Measurements from ENCODE around the gene IGFALS. TPM values are rescaled to one million over a fixed set of nuclear protein-coding genes. Genes with fewer than 3 reads are reported as not detected.
A peak's percentile ranks its signal among the peaks of the same experiment; 100 is the strongest.

The IGFALS gene
- total and polyA plus RNA-seq, 7 donors: 0.12 to 0.38 (median 0.18) TPM; not detected in 3

- no peak for TF ChIP-seq CTCF (IDR thresholded peaks at IDR 0.05)
- Histone ChIP-seq H3K27ac (no peak overlapping the region), H3K36me3 (ENCODE audit: insufficient read depth in 1 of 2, low read depth in 1 of 2) (peaks cover 0 to 36% of the 10 kb centered on the region in 2 donors), H3K9me3 (no peaks in the 10 kb centered on the region), H3K27me3 (ENCODE audit: insufficient read depth in 3 of 3, low read length in 2 of 3) (no peaks in the 10 kb centered on the region), H3K4me1 (no peaks in the 10 kb centered on the region), H3K4me3 (no peak overlapping the region)
- DNase-seq (no peak), ATAC-seq (peak in 2 of 4 donors; percentile 10 to 27)
- WGBS, 3 donors: 89 to 92% (median 89%) methylated on average over 28 to 30 of the region's 30 CpGs
- intact Hi-C loops (cut with DNase I): no loop called here
Observed at GRCh38 chr16:1740781-1741490, 52.6 kb downstream of the IGFALS start.

Other genes starting within 250 kb of the IGFALS start
- 1 to 10 TPM; 3.0 to 5.0 (median 4.2) TPM for gene IFT140, start 181.6 kb downstream of the IGFALS start, total RNA-seq
- 1 to 10 TPM; 2.6 to 3.9 (median 3.0) TPM for gene IFT140, start 181.6 kb downstream of the IGFALS start, polyA plus RNA-seq
- 10 to 100 TPM in 2 of 4 donors, 1 to 10 TPM in 2; 7.6 to 13.1 (median 10.5) TPM for gene CRAMP1, start 181.3 kb downstream of the IGFALS start, total RNA-seq
- gene CRAMP1, start 181.3 kb downstream of the IGFALS start, polyA plus RNA-seq: 1 to 10 TPM; 3.3 to 8.6 (median 3.8) TPM
- 10 to 100 TPM; 21.4 to 30.6 (median 25.1) TPM for gene JPT2, start 115.4 kb downstream of the IGFALS start, total RNA-seq
- gene JPT2, start 115.4 kb downstream of the IGFALS start, polyA plus RNA-seq: 10 to 100 TPM; 14.4 to 27.7 (median 14.6) TPM
- gene MAPK8IP3, start 87.5 kb downstream of the IGFALS start, total RNA-seq: 10 to 100 TPM; 22.6 to 31.6 (median 24.9) TPM
- 10 to 100 TPM; 11.7 to 17.0 (median 13.4) TPM for gene MAPK8IP3, start 87.5 kb downstream of the IGFALS start, polyA plus RNA-seq
- gene NME3, start 22.2 kb downstream of the IGFALS start, total RNA-seq: 10 to 100 TPM in 3 of 4 donors, 1 to 10 TPM in 1; 9.9 to 23.8 (median 13.8) TPM
- gene NME3, start 22.2 kb downstream of the IGFALS start, polyA plus RNA-seq: 10 to 100 TPM; 18.8 to 27.1 (median 22.4) TPM
- 10 to 100 TPM in 1 of 4 donors, 1 to 10 TPM in 3; 4.3 to 11.3 (median 5.9) TPM for gene EME2, start 20.9 kb downstream of the IGFALS start, total RNA-seq
- 1 to 10 TPM; 2.6 to 5.2 (median 4.5) TPM for gene EME2, start 20.9 kb downstream of the IGFALS start, polyA plus RNA-seq
- 10 to 100 TPM; 56.3 to 75.1 (median 71.4) TPM for gene MRPS34, start 20.6 kb downstream of the IGFALS start, total RNA-seq
- 100 to 1,000 TPM in 2 of 3 donors, 10 to 100 TPM in 1; 85.6 to 172 (median 138) TPM for gene MRPS34, start 20.6 kb downstream of the IGFALS start, polyA plus RNA-seq
- gene SPSB3, start 11.1 kb downstream of the IGFALS start, total RNA-seq: 10 to 100 TPM; 38.4 to 59.5 (median 49.9) TPM
- 100 to 1,000 TPM in 1 of 3 donors, 10 to 100 TPM in 2; 26.3 to 108 (median 78.1) TPM for gene SPSB3, start 11.1 kb downstream of the IGFALS start, polyA plus RNA-seq
- 10 to 100 TPM; 34.7 to 44.7 (median 38.5) TPM for gene NUBP2, start 10.7 kb downstream of the IGFALS start, total RNA-seq
- gene NUBP2, start 10.7 kb downstream of the IGFALS start, polyA plus RNA-seq: 10 to 100 TPM; 61.9 to 96.0 (median 76.1) TPM
- 100 to 1,000 TPM; 123 to 167 (median 157) TPM for gene HAGH, start 33.1 kb upstream of the IGFALS start, total RNA-seq
- gene HAGH, start 33.1 kb upstream of the IGFALS start, polyA plus RNA-seq: 100 to 1,000 TPM; 112 to 277 (median 186) TPM
- gene FAHD1, start 33.5 kb upstream of the IGFALS start, total RNA-seq: 10 to 100 TPM; 23.2 to 28.1 (median 24.1) TPM
- 10 to 100 TPM; 27.0 to 63.8 (median 30.2) TPM for gene FAHD1, start 33.5 kb upstream of the IGFALS start, polyA plus RNA-seq
- not detected for gene MEIOB, start 78.5 kb upstream of the IGFALS start, total RNA-seq
- gene MEIOB, start 78.5 kb upstream of the IGFALS start, polyA plus RNA-seq: not detected
- not detected for gene HS3ST6, start 124.7 kb upstream of the IGFALS start, total RNA-seq
- gene HS3ST6, start 124.7 kb upstream of the IGFALS start, polyA plus RNA-seq: not detected
- 10 to 100 TPM; 44.2 to 65.3 (median 53.2) TPM for gene MSRB1, start 149.5 kb upstream of the IGFALS start, total RNA-seq
- 10 to 100 TPM; 50.4 to 83.4 (median 76.1) TPM for gene MSRB1, start 149.5 kb upstream of the IGFALS start, polyA plus RNA-seq
- 100 to 1,000 TPM; 205 to 296 (median 233) TPM for gene RPL3L, start 161.0 kb upstream of the IGFALS start, total RNA-seq
- gene RPL3L, start 161.0 kb upstream of the IGFALS start, polyA plus RNA-seq: 100 to 1,000 TPM; 116 to 315 (median 188) TPM
- 100 to 1,000 TPM; 350 to 465 (median 373) TPM for gene NDUFB10, start 165.8 kb upstream of the IGFALS start, total RNA-seq
- gene NDUFB10, start 165.8 kb upstream of the IGFALS start, polyA plus RNA-seq: 100 to 1,000 TPM; 753 to 870 (median 797) TPM
- gene RPS2, start 171.1 kb upstream of the IGFALS start, total RNA-seq: 1,000 to 10,000 TPM; 1,044 to 1,902 (median 1,426) TPM
- 1,000 to 10,000 TPM; 2,097 to 3,940 (median 2,652) TPM for gene RPS2, start 171.1 kb upstream of the IGFALS start, polyA plus RNA-seq
- gene RNF151, start 173.2 kb upstream of the IGFALS start, total RNA-seq: not detected
- gene RNF151, start 173.2 kb upstream of the IGFALS start, polyA plus RNA-seq: not detected
- 10 to 100 TPM; 31.5 to 41.8 (median 40.7) TPM for gene TBL3, start 178.3 kb upstream of the IGFALS start, total RNA-seq
- 10 to 100 TPM; 51.6 to 78.0 (median 55.8) TPM for gene TBL3, start 178.3 kb upstream of the IGFALS start, polyA plus RNA-seq
- gene NOXO1, start 187.8 kb upstream of the IGFALS start, total RNA-seq: under 1 TPM in 1 of 4 donors, not detected in 3; 0.20 TPM
- under 1 TPM; 0.27 to 0.77 (median 0.39) TPM for gene NOXO1, start 187.8 kb upstream of the IGFALS start, polyA plus RNA-seq
- 10 to 100 TPM; 18.9 to 34.2 (median 28.4) TPM for gene GFER, start 190.5 kb upstream of the IGFALS start, total RNA-seq
- 10 to 100 TPM; 40.0 to 53.2 (median 43.5) TPM for gene GFER, start 190.5 kb upstream of the IGFALS start, polyA plus RNA-seq
- gene SYNGR3, start 196.3 kb upstream of the IGFALS start, total RNA-seq: under 1 TPM in 3 of 4 donors, not detected in 1; 0.24 to 0.52 (median 0.25) TPM
- under 1 TPM; 0.24 to 0.85 (median 0.25) TPM for gene SYNGR3, start 196.3 kb upstream of the IGFALS start, polyA plus RNA-seq
- 10 to 100 TPM; 27.4 to 46.6 (median 44.8) TPM for gene ZNF598, start 216.1 kb upstream of the IGFALS start, total RNA-seq
- 10 to 100 TPM; 35.6 to 58.8 (median 51.9) TPM for gene ZNF598, start 216.1 kb upstream of the IGFALS start, polyA plus RNA-seq
- under 1 TPM in 1 of 4 donors, not detected in 3; 0.66 TPM for gene NPW, start 226.1 kb upstream of the IGFALS start, total RNA-seq
- under 1 TPM in 2 of 3 donors, not detected in 1; 0.14 to 0.43 TPM for gene NPW, start 226.1 kb upstream of the IGFALS start, polyA plus RNA-seq
- gene NHERF2, start 233.2 kb upstream of the IGFALS start, total RNA-seq: 100 to 1,000 TPM in 1 of 4 donors, 10 to 100 TPM in 3; 61.6 to 156 (median 90.4) TPM
- gene NHERF2, start 233.2 kb upstream of the IGFALS start, polyA plus RNA-seq: 10 to 100 TPM; 76.4 to 90.8 (median 86.2) TPM